Pancreas (tissue), 10 donors: Measurements from ENCODE around the gene WWOX. TPM values are rescaled to one million over a fixed set of nuclear protein-coding genes. Genes with fewer than 3 reads are reported as not detected.

Experiments used
- ATAC-seq, 4 donors: fragments of 200-7000 bp; cut with Tn5 transposase; one replicate each; pipeline versions ENCODE4 v1.8.0 to v1.9.1; 2020; ENCODE audit warnings: mild to moderate bottlenecking in 4 of 4, moderate library complexity in 4 of 4
- DNase-seq, 6 donors: peaks; one replicate each; pipeline ENCODE4 v3.0.0-alpha.2; 2020
- FAIRE-seq: peaks from 2 replicates; lab custom pipeline; 2012; peaks lifted over from hg19 to GRCh38; lab: Jason Lieb, UNC
- H3K27ac ChIP-seq, 4 donors: fragments of 200-600 bp; sonication (generic); 1 replicate in 3 of 4; 2 replicates in 1 of 4; pipeline versions ENCODE4 v1.5.0 to v1.8.0; 2020
- H3K27me3 ChIP-seq, 4 donors: fragments of 200-600 bp; one replicate each; pipeline ENCODE4 v1.8.0; 2021
- H3K36me3 ChIP-seq, 3 donors: fragments of 200-600 bp; sonication (generic) in 1 of 3; one replicate each; pipeline versions ENCODE4 v1.5.0 to v1.8.0; 2020 to 2021
- H3K4me1 ChIP-seq, 3 donors: fragments of 200-600 bp; one replicate each; pipeline ENCODE4 v1.8.0; 2021
- H3K4me3 ChIP-seq, 4 donors: fragments of 200-600 bp; sonication (generic) in 2 of 4; one replicate each; pipeline versions ENCODE4 v1.5.0 to v1.8.0; 2020 to 2021
- H3K9me3 ChIP-seq, 4 donors: fragments of 200-600 bp; one replicate each; pipeline ENCODE4 v1.8.0; 2021
- CTCF ChIP-seq, 4 donors: fragments of 200-600 bp; sonication (generic) in 3 of 4; IDR thresholded peaks; one replicate each; pipeline versions ENCODE4 v1.5.0 to v1.8.0; 2021; ENCODE audit warnings: antibody characterized with exemption in 4 of 4
- WGBS, 2 donors: extraction: QIAGEN DNeasy Blood & Tissue Kit; methylation state at CpG; one replicate each; pipeline ENCODE4 v1.1.7; 2013; 5-methylcytosine and 5-hydroxymethylcytosine counted together
- intact Hi-C, 3 donors: fragments of 100-400 bp; cut with DNase I; formaldehyde crosslinking; loops; one replicate each; pipeline versions ENCODE4 v1.11.1 to v1.14.2; 2022
- polyA plus RNA-seq, 2 donors: library from polyadenylated mRNA; stranded (reverse); fragments of 200-250 nt; gene quantifications; one replicate each; pipeline ENCODE4 v1.2.3, GENCODE V29; 2013
- total RNA-seq, 6 donors: library from RNA; stranded (reverse); fragmentation: NEBNext Ultra II Directional in 4 of 6; extraction: Animal tissue kit (Norgen Biotek cat#: 25700) in 4 of 6; gene quantifications; one replicate each; pipeline versions ENCODE4 v1.2.1 to v1.2.4, GENCODE V29; 2021 to 2023
- donor health status: healthy with polysubstance abuse.
- donor health status: DM: no; HTN: no; CAD: no; lungs with moderate emphysema.
- donor health status: DM: no; HTN: no; CAD: no.
- donor health status: control.
- donor health status: control.
- donor health status: Bipolar disorder and iron deficiency.
- donor health status: DM: yes; HTN: yes; CAD: no.
- donor health status: DM: no; HTN: no; CAD: no.
- donor health status: DM: no; HTN: no; CAD: no.
- donor health status: DM: yes; HTN: yes; CAD: no.

The WWOX gene
- total and polyA plus RNA-seq, 8 donors, result 6.8 to 14.4 (median 10.8) TPM

GRCh38 chr16:78212674-78213073 lies 113.2 kb downstream of the WWOX start:
- ATAC-seq, result no peak

GRCh38 chr16:78213751-78214150 lies 114.3 kb downstream of the WWOX start:
- WGBS, 2 donors, result 96% methylated on average over 7 of the region's 7 CpGs
- no peak for FAIRE-seq
- Histone ChIP-seq H3K27ac (no peak overlapping the region), H3K27me3 (no peaks in the 10 kb centered on the region), H3K4me3 (no peak overlapping the region), H3K9me3 (no peaks in the 10 kb centered on the region), H3K36me3 (no peaks in the 10 kb centered on the region), H3K4me1 (no peaks in the 10 kb centered on the region)
- no peak for DNase-seq
- ATAC-seq, result no peak
- TF ChIP-seq CTCF (IDR thresholded peaks at IDR 0.05), result no peak
- intact Hi-C loops, result no loop called here

More at GRCh38 chr16:78212674-78213073, 113.2 kb downstream of the WWOX start:
- FAIRE-seq, result no peak
- no peak overlapping the region for H3K27ac ChIP-seq
- H3K4me3 ChIP-seq, result no peak overlapping the region
- H3K9me3 ChIP-seq, result no peaks in the 10 kb centered on the region
- intact Hi-C loops, result no loop called here
- no peaks in the 10 kb centered on the region for H3K4me1 ChIP-seq
- no peak for DNase-seq
- no peaks in the 10 kb centered on the region for H3K36me3 ChIP-seq
- 94 to 96% methylated on average over 7 of the region's 7 CpGs for WGBS, 2 donors
- no peaks in the 10 kb centered on the region for H3K27me3 ChIP-seq
- TF ChIP-seq CTCF (IDR thresholded peaks at IDR 0.05), result no peak

GRCh38 chr16:78215222-78215621 lies 115.8 kb downstream of the WWOX start:
- DNase-seq, result no peak
- no peak for TF ChIP-seq CTCF (IDR thresholded peaks at IDR 0.05)
- intact Hi-C loops, result no loop called here
- H3K4me3 ChIP-seq, result no peak overlapping the region
- H3K9me3 ChIP-seq, result no peaks in the 10 kb centered on the region
- no peak overlapping the region for H3K27ac ChIP-seq
- ATAC-seq, result no peak
- H3K4me1 ChIP-seq, result no peaks in the 10 kb centered on the region
- 96 to 97% methylated on average over 9 of the region's 9 CpGs for WGBS, 2 donors
- H3K27me3 ChIP-seq, result no peaks in the 10 kb centered on the region
- no peak for FAIRE-seq
- no peaks in the 10 kb centered on the region for H3K36me3 ChIP-seq

- intact Hi-C loops, result no loop called here
- ATAC-seq, result no peak
- no peak overlapping the region for H3K4me3 ChIP-seq
- DNase-seq, result no peak
- WGBS, 2 donors, result 96 to 97% methylated on average over 4 of the region's 4 CpGs
- TF ChIP-seq CTCF (IDR thresholded peaks at IDR 0.05), result no peak
- no peak overlapping the region for H3K27ac ChIP-seq
- H3K27me3 ChIP-seq, result no peaks in the 10 kb centered on the region
- H3K36me3 ChIP-seq, result no peaks in the 10 kb centered on the region
- H3K4me1 ChIP-seq, result no peaks in the 10 kb centered on the region
- H3K9me3 ChIP-seq, result no peaks in the 10 kb centered on the region
- FAIRE-seq, result no peak
Measured at GRCh38 chr16:78216166-78216745, 116.8 kb downstream of the WWOX start.

GRCh38 chr16:78217276-78217675 lies 117.8 kb downstream of the WWOX start:
- H3K27ac ChIP-seq, result no peak overlapping the region
- H3K4me1 ChIP-seq, result no peaks in the 10 kb centered on the region
- WGBS, 2 donors, result 82 to 89% methylated on average over 7 of the region's 7 CpGs
- H3K27me3 ChIP-seq, result no peaks in the 10 kb centered on the region
- no peak for TF ChIP-seq CTCF (IDR thresholded peaks at IDR 0.05)
- DNase-seq, result no peak
- no peak for ATAC-seq
- no peak overlapping the region for H3K4me3 ChIP-seq
- H3K36me3 ChIP-seq, result no peaks in the 10 kb centered on the region
- intact Hi-C loops, result no loop called here
- no peak for FAIRE-seq
- H3K9me3 ChIP-seq, result no peaks in the 10 kb centered on the region
